ENCODE data around the gene RBM47. TPM values are rescaled to one million over a fixed set of nuclear protein-coding genes. Genes with fewer than 3 reads are reported as not detected.

Gene RBM47
- total and polyA plus RNA-seq, 10 of the 15 experiments (the other 5 are each of a cell fraction or from before 2014, with no cell fraction given), result 7.9 to 45.0 (median 28.7) TPM

- WGBS (ENCODE audit: insufficient coverage, insufficient replicate concordance, low lambda C conversion rate, missing lambda C conversion rate), result 98% methylated on average over 6 of the region's 6 CpGs
- CTCF ChIA-PET, result interaction anchor here (0.7 to 3.2 kb wide), 5 partner anchors 9 to 137 kb away, joined by 3 to 13 read pairs (median 3); no protein-coding TSS in a partner anchor
- H4K20me1 ChIP-seq (ENCODE audit: control insufficient read depth, insufficient read depth), result no peaks in the 10 kb centered on the region
- no peak for ATAC-seq
- H3K4me3 ChIP-seq, result no peak overlapping the region
- H3K4me1 ChIP-seq (ENCODE audit: control insufficient read depth, insufficient read depth, low read length), result peaks cover 3% of the 10 kb centered on the region
- H3K27me3 ChIP-seq (replicated peaks in 1 of 2; ENCODE audit: control insufficient read depth in 2 of 2, insufficient read depth in 2 of 2, low read length in 1 of 2), result no peaks in the 10 kb centered on the region
- SMC1A ChIA-PET (ENCODE audit: uncharacterized antibody, unreplicated experiment), result interaction anchor here (1.0 to 1.4 kb wide), 4 partner anchors 20 to 119 kb away, joined by 3 to 7 read pairs (median 4); no protein-coding TSS in a partner anchor
- H3K4me2 ChIP-seq (ENCODE audit: control insufficient read depth, insufficient read depth), result no peak overlapping the region
- peaks cover 6 to 16% of the 10 kb centered on the region in 2 experiments for H3K36me3 ChIP-seq (ENCODE audit: control insufficient read depth in 2 of 2, insufficient read depth in 2 of 2, low read length in 1 of 2)
- intact Hi-C loops (cut with micrococcal nuclease; ENCODE audit: unreplicated experiment) (no loop called here), in situ Hi-C loops (cut with MboI) (no loop called here)
- peaks cover 28% of the 10 kb centered on the region for H3K79me2 ChIP-seq (ENCODE audit: control insufficient read depth, insufficient read depth, low read length)
- H3K9ac ChIP-seq (ENCODE audit: control insufficient read depth, insufficient read depth, low read length), result no peak overlapping the region
- POLR2A ChIA-PET, result interaction anchor here (1.3 to 2.8 kb wide), 2 partner anchors 11 to 22 kb away, joined by 4 to 10 read pairs; no protein-coding TSS in a partner anchor
- no peak for FAIRE-seq
- RAD21 ChIA-PET (ENCODE audit: unreplicated experiment), result interaction anchor here (1.0 to 1.3 kb wide), 2 partner anchors 21 to 69 kb away, joined by 4 read pairs; no protein-coding TSS in a partner anchor
- DNase-seq (ENCODE audit: low read depth, low spot score), result no peak
- BruUV-seq (replicated peaks), result no TSS peak
- no peaks in the 10 kb centered on the region for H3K9me3 ChIP-seq (replicated peaks; ENCODE audit: control insufficient read depth, insufficient read depth, low read length)
- no peak overlapping the region for H2AFZ ChIP-seq (ENCODE audit: control insufficient read depth, low read depth, low read length)
- peak; percentile 71 for TF ChIP-seq ZBTB40 (IDR thresholded peaks at IDR 0.05; ENCODE audit: borderline replicate concordance)
- TF ChIP-seq RELB (IDR thresholded peaks at IDR 0.05; ENCODE audit: low read depth), result no peak
- no peak for TF ChIP-seq MAX (IDR thresholded peaks at IDR 0.05; ENCODE audit: low read depth, low read length)
- H3K27ac ChIP-seq (ENCODE audit: control insufficient read depth, insufficient read depth), result no peak overlapping the region
Measured at GRCh38 chr4:40453912-40454311, 175.8 kb downstream of the RBM47 start.

Measured in GM12878 (cell line).